HCT116 (cell line): ENCODE data around the gene ISCU.
"Not testable (repeated sequence)": the region's sequence is repeated elsewhere in the genome, so short reads cannot be mapped to it uniquely, and the experiment has no call there.

ENCODE experiments used
- CTCF ChIP-seq, 3 experiments: fragments of 200-600 bp in 1 of 3; sonication (generic) in 1 of 3; IDR thresholded peaks in 2 of 3; conservative IDR thresholded peaks in 1 of 3; 2 replicates each; pipeline ENCODE4 v1.5.1; 2012 to 2017; ENCODE audit warnings: low read depth in 2 of 3, low read length in 2 of 3, antibody characterized with exemption in 1 of 3, borderline replicate concordance in 1 of 3, control low read depth in 1 of 3, mild to moderate bottlenecking in 1 of 3, mixed read lengths in 1 of 3, mixed run types in 1 of 3, moderate library complexity in 1 of 3; ENCODE audit not compliant: insufficient read depth in 1 of 3
- POLR2A ChIP-seq: IDR thresholded peaks from 2 replicates; pipeline ENCODE4 v1.7.0; 2011; ENCODE audit warnings: borderline replicate concordance; ENCODE audit not compliant: insufficient read depth, insufficient read length; ENCODE audit errors: extremely low read depth
- YY1 ChIP-seq: IDR thresholded peaks from 2 replicates; pipeline ENCODE4 v1.6.1; 2011; ENCODE audit warnings: low read length, low read depth, moderate library complexity, mild to moderate bottlenecking; ENCODE audit not compliant: insufficient replicate concordance; ENCODE audit errors: extremely low read depth
- ZNF274 ChIP-seq: fragments of 200-500 bp; sonication (Bioruptor generic); IDR thresholded peaks from 2 replicates; pipeline ENCODE4 v1.6.1; 2014; ENCODE audit warnings: mild to moderate bottlenecking, low read depth, low read length, inconsistent platforms

GRCh38 chr12:108590463-108590862 is 28.1 kb downstream of the ISCU start:
- not testable (repeated sequence) for TF ChIP-seq YY1; CTCF (IDR thresholded peaks at IDR 0.05 in 2 of 3, conservative IDR thresholded peaks at IDR 0.05 in 1 of 3; ENCODE audit: borderline replicate concordance in 1 of 3, insufficient read depth in 1 of 3, low read depth in 2 of 3, low read length in 2 of 3); ZNF274; POLR2A
